VCaP (cell line): Measurements from ENCODE around the gene GPR17.

Source experiments
- H3K27ac ChIP-seq: fragments of 450-650 bp; 2 replicates; pipeline ENCODE4 v1.5.1; 2017
- CTCF ChIP-seq: fragments of 450-650 bp; conservative IDR thresholded peaks from 2 replicates; pipeline ENCODE4 v1.5.1; 2017; ENCODE audit warnings: mild to moderate bottlenecking, moderate library complexity

The GPR17 gene

GRCh38 chr2:127636248-127637235 lies 9.4 kb upstream of the GPR17 start:
- H3K27ac ChIP-seq = no peak overlapping the region
- no peak for TF ChIP-seq CTCF

GRCh38 chr2:127637236-127637630 lies 8.7 kb upstream of the GPR17 start:
- TF ChIP-seq CTCF = no peak
- H3K27ac ChIP-seq = no peak overlapping the region

GRCh38 chr2:127637725-127638252 lies 8.2 kb upstream of the GPR17 start:
- H3K27ac ChIP-seq = no peak overlapping the region
- TF ChIP-seq CTCF = no peak

GRCh38 chr2:127638361-127639110 lies 7.4 kb upstream of the GPR17 start:
- TF ChIP-seq CTCF = no peak
- no peak overlapping the region for H3K27ac ChIP-seq

GRCh38 chr2:127639111-127639474 lies 6.9 kb upstream of the GPR17 start:
- H3K27ac ChIP-seq = no peak overlapping the region
- no peak for TF ChIP-seq CTCF

- no peak overlapping the region for H3K27ac ChIP-seq
- no peak for TF ChIP-seq CTCF
Observed at GRCh38 chr2:127640082-127641072, 5.6 kb upstream of the GPR17 start.
